Ecto neural progenitor cell (in vitro differentiated cells): ENCODE results near the gene TRABD2B.

Experiments used
- DNase-seq: peaks from one replicate; pipeline ENCODE4 v3.0.0-alpha.2; 2018; ENCODE audit warnings: low spot score

TRABD2B gene

GRCh38 chr1:47722909-47723580 is 274.1 kb downstream of the TRABD2B start:
- no peak for DNase-seq

- no peak for DNase-seq
Measured at GRCh38 chr1:47722101-47722500, 275.1 kb downstream of the TRABD2B start.

GRCh38 chr1:47720111-47720510 is 277.1 kb downstream of the TRABD2B start:
- DNase-seq = no peak

- DNase-seq = no peak
Measured at GRCh38 chr1:47717341-47717740, 279.8 kb downstream of the TRABD2B start.

- DNase-seq = no peak
Measured at GRCh38 chr1:47713975-47714767, 283.0 kb downstream of the TRABD2B start.

- DNase-seq = no peak
Measured at GRCh38 chr1:47713333-47713953, 283.7 kb downstream of the TRABD2B start.

GRCh38 chr1:47712596-47713299 is 284.4 kb downstream of the TRABD2B start:
- DNase-seq = no peak

GRCh38 chr1:47711848-47712492 is 285.2 kb downstream of the TRABD2B start:
- no peak for DNase-seq

GRCh38 chr1:47711184-47711847 is 285.9 kb downstream of the TRABD2B start:
- no peak for DNase-seq
